SK-N-MC (cell line): ENCODE results near the gene GRB10.
"Not testable (repeated sequence)": the region's sequence is repeated elsewhere in the genome, so short reads cannot be mapped to it uniquely, and the experiment has no call there.

ENCODE experiments used
- DNase-seq: peaks from one replicate; pipeline ENCODE4 v3.0.0-alpha.2; 2011; ENCODE audit warnings: low read depth, low spot score
- H3K27ac ChIP-seq: fragments of 200-600 bp; sonication (generic); 2 replicates; pipeline ENCODE4 v1.5.1; 2016; ENCODE audit warnings: mixed run types
- H3K36me3 ChIP-seq: fragments of 200-600 bp; sonication (generic); 2 replicates; pipeline ENCODE4 v1.6.1; 2017; ENCODE audit warnings: antibody characterized with exemption, low read length, mixed read lengths; ENCODE audit not compliant: insufficient read depth
- H3K4me3 ChIP-seq: fragments of 200-600 bp; sonication (generic); 2 replicates; pipeline ENCODE4 v1.5.1; 2016
- H3K9ac ChIP-seq: fragments of 200-600 bp; sonication (generic); 2 replicates; pipeline ENCODE4 v1.8.0; 2017; ENCODE audit warnings: mixed run types, mixed read lengths; ENCODE audit not compliant: insufficient read length
- H3K9me3 ChIP-seq: fragments of 200-600 bp; sonication (generic); 2 replicates; pipeline ENCODE4 v1.6.1; 2017; ENCODE audit warnings: low read depth, mild to moderate bottlenecking, antibody characterized with exemption, low read length, moderate library complexity, mixed read lengths
- EZH2 ChIP-seq: fragments of 200-600 bp; sonication (generic); IDR thresholded peaks from one replicate; pipeline ENCODE4 v1.6.1; 2017; ENCODE audit warnings: antibody characterized with exemption
- FOXP2 ChIP-seq: optimal IDR thresholded peaks from 2 replicates; pipeline ENCODE3; 2011; ENCODE audit warnings: mild to moderate bottlenecking, moderate library complexity; ENCODE audit not compliant: insufficient read depth; ENCODE audit errors: extremely low read length, control extremely low read depth
- POLR2AphosphoS5 ChIP-seq: IDR thresholded peaks from 2 replicates; pipeline ENCODE4 v1.6.1; 2012; ENCODE audit warnings: mild to moderate bottlenecking, low read depth, low read length, borderline replicate concordance

GRB10 gene

GRCh38 chr7:50553973-50554372 lies 228.7 kb downstream of the GRB10 start:
- no peak overlapping the region for H3K4me3 ChIP-seq
- no peak for DNase-seq
- no peak overlapping the region for H3K9ac ChIP-seq
- H3K36me3 ChIP-seq = no peaks in the 10 kb centered on the region
- TF ChIP-seq POLR2AphosphoS5 = no peak
- TF ChIP-seq EZH2 = no peak
- TF ChIP-seq FOXP2 = no peak
- H3K9me3 ChIP-seq = no peaks in the 10 kb centered on the region
- no peak overlapping the region for H3K27ac ChIP-seq

DNA sequence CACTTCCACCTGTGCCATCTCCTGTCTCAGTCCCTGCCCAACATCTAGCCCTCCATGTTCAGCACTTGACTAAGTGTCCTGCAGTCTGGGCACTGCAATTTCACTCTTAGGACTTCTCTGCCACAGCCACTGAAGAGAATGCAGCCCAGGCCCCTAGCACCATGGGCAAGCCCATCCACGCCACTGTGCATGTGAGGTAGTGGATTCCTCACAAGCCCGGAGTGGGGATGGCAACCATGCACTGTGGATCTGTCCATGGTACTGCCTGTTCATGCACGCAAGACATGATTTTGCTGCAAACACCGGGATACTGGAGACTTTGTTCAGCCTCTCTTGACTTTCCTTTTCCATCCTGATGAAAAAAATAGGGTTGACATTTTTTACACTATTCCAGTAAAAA lies 229.8 kb downstream of the GRB10 start:
- H3K4me3 ChIP-seq = no peak overlapping the region
- peak; percentile 10 for DNase-seq
- no peaks in the 10 kb centered on the region for H3K9me3 ChIP-seq
- no peak for TF ChIP-seq EZH2
- TF ChIP-seq POLR2AphosphoS5 = no peak
- no peak for TF ChIP-seq FOXP2
- H3K36me3 ChIP-seq = no peaks in the 10 kb centered on the region
- no peak overlapping the region for H3K27ac ChIP-seq
- no peak overlapping the region for H3K9ac ChIP-seq

DNA sequence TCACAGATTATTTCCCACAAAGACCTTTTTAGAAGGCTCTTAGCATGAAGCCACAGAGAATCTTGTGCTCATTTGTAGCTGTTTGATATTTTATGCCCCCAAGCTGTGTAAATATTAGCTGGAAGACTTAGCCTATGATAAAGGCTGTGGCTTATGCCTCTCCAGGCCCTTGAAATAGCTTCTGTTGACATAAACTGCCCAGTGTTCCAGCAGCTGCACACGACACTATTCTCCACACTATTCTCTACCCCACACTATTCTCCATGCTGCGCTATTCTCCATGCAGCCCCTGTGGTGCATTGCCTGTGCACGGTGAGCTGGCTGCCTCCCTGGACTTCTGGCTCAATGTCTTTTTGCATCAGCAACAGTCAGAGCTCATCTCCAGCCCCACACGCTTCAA lies 230.6 kb downstream of the GRB10 start:
- Histone ChIP-seq H3K9ac (no peak overlapping the region), H3K36me3 (no peaks in the 10 kb centered on the region), H3K9me3 (no peaks in the 10 kb centered on the region), H3K4me3 (no peak overlapping the region), H3K27ac (no peak overlapping the region)
- TF ChIP-seq FOXP2 (no peak), EZH2 (no peak), POLR2AphosphoS5 (no peak)
- no peak for DNase-seq

- H3K9ac ChIP-seq, H3K9me3 ChIP-seq, H3K27ac ChIP-seq, H3K4me3 ChIP-seq, DNase-seq, H3K36me3 ChIP-seq: not testable (repeated sequence)
These were observed 237.1 kb downstream of the GRB10 start for GRCh38 chr7:50545613-50546012.

DNA sequence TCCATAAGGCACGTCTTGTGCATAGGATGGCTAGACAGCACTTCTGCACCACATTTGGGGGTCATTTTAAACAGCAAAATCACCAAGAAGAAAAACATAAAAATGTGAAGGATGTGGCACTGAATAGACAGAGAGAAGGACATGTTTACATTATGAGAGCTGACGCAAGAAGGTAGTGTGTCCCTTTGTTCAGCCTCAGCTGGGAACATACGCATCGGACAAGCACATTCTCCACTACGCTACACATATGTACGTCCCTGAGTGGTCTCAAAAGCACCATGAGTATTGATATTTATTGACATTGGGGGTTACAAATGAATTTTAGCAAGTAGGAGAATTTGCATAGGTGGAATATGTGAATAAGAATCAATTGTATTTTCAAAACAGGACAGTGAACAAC lies 237.7 kb downstream of the GRB10 start:
- Histone ChIP-seq H3K36me3 (no peaks in the 10 kb centered on the region), H3K27ac (no peak overlapping the region), H3K9me3 (no peaks in the 10 kb centered on the region), H3K4me3 (no peak overlapping the region), H3K9ac (no peak overlapping the region)
- TF ChIP-seq FOXP2 (no peak), EZH2 (no peak), POLR2AphosphoS5 (no peak)
- no peak for DNase-seq

GRCh38 chr7:50543776-50544442 lies 238.8 kb downstream of the GRB10 start:
- no peak overlapping the region for H3K4me3 ChIP-seq
- DNase-seq = no peak
- no peaks in the 10 kb centered on the region for H3K36me3 ChIP-seq
- no peak overlapping the region for H3K9ac ChIP-seq
- H3K27ac ChIP-seq = no peak overlapping the region
- H3K9me3 ChIP-seq = no peaks in the 10 kb centered on the region
- TF ChIP-seq EZH2 (no peak), FOXP2 (no peak), POLR2AphosphoS5 (no peak)

GRCh38 chr7:50542132-50542531 lies 240.6 kb downstream of the GRB10 start:
- H3K9me3 ChIP-seq = no peaks in the 10 kb centered on the region
- no peak overlapping the region for H3K27ac ChIP-seq
- no peak overlapping the region for H3K9ac ChIP-seq
- DNase-seq = no peak
- H3K36me3 ChIP-seq = no peaks in the 10 kb centered on the region
- no peak overlapping the region for H3K4me3 ChIP-seq
- no peak for TF ChIP-seq POLR2AphosphoS5
- no peak for TF ChIP-seq FOXP2
- TF ChIP-seq EZH2 = no peak

- no peak for TF ChIP-seq EZH2
- no peak for TF ChIP-seq POLR2AphosphoS5
- no peak for TF ChIP-seq FOXP2
- Histone ChIP-seq H3K9me3 (no peaks in the 10 kb centered on the region), H3K9ac (no peak overlapping the region), H3K36me3 (no peaks in the 10 kb centered on the region), H3K4me3 (no peak overlapping the region), H3K27ac (no peak overlapping the region)
- no peak for DNase-seq
These were observed 241.7 kb downstream of the GRB10 start for GRCh38 chr7:50540785-50541579.
